GM12878 (cell line): ENCODE data around the gene MRPL18. TPM values are rescaled to one million over a fixed set of nuclear protein-coding genes. Genes with fewer than 3 reads are reported as not detected.
A peak's percentile ranks its signal among the peaks of the same experiment; 100 is the strongest.

ENCODE experiments used
- ATAC-seq: fragments of 200-7000 bp; cut with Tn5 transposase; 3 replicates; pipeline ENCODE4 v1.9.1; 2020; ENCODE audit warnings: mild to moderate bottlenecking, moderate library complexity
- BruUV-seq: library from RNA; stranded (reverse); fragments of 400-500 nt; replicated peaks from 2 replicates; lab custom pipeline; 2021; lab: Mats Ljungman, UMichigan
- CTCF ChIA-PET: fragments of 300-600 bp; sonication (Branson Sonifier 250); formaldehyde crosslinking; extraction: SDS; loops from one replicate; lab custom pipeline; 2021; ENCODE audit warnings: inconsistent platforms; lab: Yijun Ruan, JAX
- POLR2A ChIA-PET: fragments of 350-600 bp; formaldehyde crosslinking; extraction: SDS; loops from one replicate; lab custom pipeline; 2021; ENCODE audit warnings: inconsistent platforms; lab: Charles Lee
- RAD21 ChIA-PET: fragments of 300-600 bp; sonication (Branson Sonifier 250); formaldehyde crosslinking; loops from one replicate; lab custom pipeline; 2023; ENCODE audit warnings: antibody characterized with exemption; ENCODE audit not compliant: unreplicated experiment; lab: Charles Lee
- SMC1A ChIA-PET: fragments of 300-600 bp; sonication (Branson Sonifier 250); formaldehyde crosslinking; loops from one replicate; lab custom pipeline; 2023; ENCODE audit not compliant: unreplicated experiment, uncharacterized antibody; lab: Charles Lee
- DNase-seq: peaks from one replicate; pipeline ENCODE4 v3.0.0-alpha.2; 2011; ENCODE audit warnings: low read depth, low spot score
- FAIRE-seq: peaks from 3 replicates; lab custom pipeline; 2011; peaks lifted over from hg19 to GRCh38; lab: Jason Lieb, UNC
- H2AFZ ChIP-seq: 2 replicates; pipeline ENCODE4 v1.6.0; 2011; ENCODE audit warnings: low read depth, low read length, control low read depth; ENCODE audit not compliant: control insufficient read depth
- H3K27ac ChIP-seq: 2 replicates; pipeline ENCODE4 v1.5.1; 2011; ENCODE audit warnings: control low read depth; ENCODE audit not compliant: control insufficient read depth, insufficient read depth
- H3K27me3 ChIP-seq, 2 experiments: replicated peaks in 1 of 2; 2 replicates each; pipeline versions ENCODE4 v1.6.0 to v1.6.1; 2011; ENCODE audit warnings: low read length in 1 of 2; ENCODE audit not compliant: control insufficient read depth in 2 of 2, insufficient read depth in 2 of 2
- H3K36me3 ChIP-seq, 2 experiments: 2 replicates each; pipeline ENCODE4 v1.5.1; 2011; ENCODE audit warnings: low read length in 1 of 2; ENCODE audit not compliant: control insufficient read depth in 2 of 2, insufficient read depth in 2 of 2
- H3K4me1 ChIP-seq: 2 replicates; pipeline ENCODE4 v1.6.1; 2011; ENCODE audit warnings: mild to moderate bottlenecking, low read length, moderate library complexity, mixed read lengths; ENCODE audit not compliant: control insufficient read depth, insufficient read depth
- H3K4me2 ChIP-seq: 2 replicates; pipeline ENCODE4 v1.6.0; 2011; ENCODE audit warnings: control low read depth; ENCODE audit not compliant: control insufficient read depth, insufficient read depth
- H3K4me3 ChIP-seq: fragments of 200-600 bp; sonication (generic); 2 replicates; pipeline ENCODE4 v1.5.1; 2016
- H3K79me2 ChIP-seq: 2 replicates; pipeline ENCODE4 v1.6.0; 2011; ENCODE audit warnings: low read length; ENCODE audit not compliant: control insufficient read depth, insufficient read depth
- H3K9ac ChIP-seq: 2 replicates; pipeline ENCODE4 v1.8.0; 2011; ENCODE audit warnings: low read length, control low read depth, mixed read lengths; ENCODE audit not compliant: control insufficient read depth, insufficient read depth
- H3K9me3 ChIP-seq: replicated peaks from 3 replicates; pipeline ENCODE4 v1.5.1; 2011; ENCODE audit warnings: mild to moderate bottlenecking, low read length; ENCODE audit not compliant: control insufficient read depth, insufficient read depth
- H4K20me1 ChIP-seq: 2 replicates; pipeline ENCODE4 v1.6.0; 2011; ENCODE audit not compliant: control insufficient read depth, insufficient read depth
- CBX3 ChIP-seq: fragments of 200-600 bp; sonication (generic); IDR thresholded peaks from 2 replicates; pipeline ENCODE4 v1.6.1; 2016; ENCODE audit warnings: low read depth, borderline replicate concordance
- GATAD2B ChIP-seq: fragments of 450-650 bp; conservative IDR thresholded peaks from 2 replicates; pipeline ENCODE4 v1.6.1; 2017; ENCODE audit warnings: low read depth, mild to moderate bottlenecking, moderate library complexity
- HDGF ChIP-seq: fragments of 450-650 bp; IDR thresholded peaks from 2 replicates; pipeline ENCODE4 v1.6.1; 2016; ENCODE audit warnings: antibody characterized with exemption
- KLF5 ChIP-seq: fragments of 450-650 bp; IDR thresholded peaks from 2 replicates; pipeline ENCODE4 v1.6.1; 2014; ENCODE audit warnings: mild to moderate bottlenecking; ENCODE audit not compliant: partially characterized antibody
- POLR2A ChIP-seq: IDR thresholded peaks from 2 replicates; pipeline ENCODE4 v1.6.1; 2011; ENCODE audit warnings: low read depth, mild to moderate bottlenecking, low read length
- RBBP5 ChIP-seq: fragments of 200-600 bp; sonication (generic); conservative IDR thresholded peaks from 2 replicates; pipeline ENCODE4 v1.6.1; 2016
- SUPT20H ChIP-seq: IDR thresholded peaks from 2 replicates; pipeline ENCODE4 v1.6.1; 2011; ENCODE audit warnings: low read depth, mild to moderate bottlenecking, low read length, moderate library complexity, borderline replicate concordance; ENCODE audit not compliant: control insufficient read depth
- in situ Hi-C: fragments of 300-500 bp; cut with MboI; formaldehyde crosslinking; loops from 9 replicates; pipeline ENCODE4 v1.14.3; 2018; ENCODE audit warnings: mixed read lengths
- intact Hi-C: fragments of 100-400 bp; cut with micrococcal nuclease; formaldehyde crosslinking; loops from one replicate; pipeline ENCODE4 v1.14.2; 2022; ENCODE audit not compliant: unreplicated experiment
- polyA plus RNA-seq, 11 experiments: library from polyadenylated mRNA; depleted of rRNA in 4 of 11; unstranded in 6 of 11; stranded (reverse) in 5 of 11; fragments of >200 nt; fragmentation: Nextera tagmentation in 4 of 11; fragmentation: Illumina TruSeq in 1 of 11; extraction: Ambion mirVana in 4 of 11; extraction: Trizol in 1 of 11; gene quantifications; 1 replicate in 1 of 11; 2 replicates in 10 of 11; pipeline versions ENCODE4 v1.2.1 to v1.2.3, GENCODE V29; 2011 to 2016; ENCODE audit warnings: inconsistent platforms in 2 of 11, missing spikeins in 2 of 11, low read depth in 1 of 11
- total RNA-seq, 4 experiments: library from RNA; depleted of rRNA in 3 of 4; stranded (reverse); fragments of >200 nt in 3 of 4; fragmentation: Illumina TruSeq in 1 of 4; extraction: Trizol in 1 of 4; gene quantifications; 2 replicates each; pipeline versions ENCODE4 v1.2.1 to v1.2.3, GENCODE V29; 2013 to 2021
- TF ChIP-seq, protein P1 (sequence below): fragments of 450-650 bp; formaldehyde crosslinking; IDR thresholded peaks from 2 replicates; pipeline ENCODE4 v1.4.0; 2020; ENCODE audit warnings: mild to moderate bottlenecking, moderate library complexity
- TF ChIP-seq, protein P2 (sequence below): fragments of 450-650 bp; IDR thresholded peaks from 2 replicates; pipeline ENCODE4 v1.6.1; 2017; ENCODE audit warnings: mild to moderate bottlenecking, moderate library complexity
- TF ChIP-seq, protein P3 (sequence below): IDR thresholded peaks from 2 replicates; pipeline ENCODE4 v1.6.1; 2012; ENCODE audit warnings: low read depth, low read length, improper control_type of control experiment
- TF ChIP-seq, protein P4 (sequence below): fragments of 150-350 bp; IDR thresholded peaks from 2 replicates; pipeline ENCODE4 v1.6.1; 2014; ENCODE audit warnings: mild to moderate bottlenecking, low read depth, low read length
- TF ChIP-seq, protein P5 (sequence below): fragments of 450-650 bp; IDR thresholded peaks from 2 replicates; pipeline ENCODE4 v1.6.1; 2017; ENCODE audit warnings: low read depth, mild to moderate bottlenecking, moderate library complexity

Gene MRPL18
- total and polyA plus RNA-seq, 10 of the 15 experiments (the other 5 are each of a cell fraction or from before 2014, with no cell fraction given) = 68.5 to 203 (median 116) TPM

DNA sequence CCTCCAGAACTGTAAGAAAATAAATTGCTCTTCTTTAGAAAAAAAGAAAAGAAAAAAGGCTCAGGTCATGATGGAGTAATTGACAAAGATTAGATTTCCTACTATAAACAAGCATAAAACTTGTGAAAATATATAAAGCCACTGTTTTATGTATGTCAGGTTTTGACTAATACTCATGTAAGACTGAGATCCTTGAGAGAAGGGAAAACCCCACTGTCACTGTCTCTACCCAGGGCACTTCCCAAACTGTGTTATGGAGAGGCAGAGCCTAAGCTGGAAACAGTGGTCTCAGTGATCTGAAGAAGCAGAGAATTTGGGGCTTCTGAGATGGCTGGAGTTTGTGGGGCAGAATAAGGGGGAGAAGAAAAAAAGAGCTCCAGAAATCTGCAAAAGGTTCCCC, 20.8 kb upstream of the MRPL18 start:
- FAIRE-seq (no peak), DNase-seq (no peak), ATAC-seq (peak; percentile 38; the same call in 1 of the 3 replicates)
- Histone ChIP-seq H4K20me1 (no peaks in the 10 kb centered on the region), H3K9me3 (no peaks in the 10 kb centered on the region), H2AFZ (no peak overlapping the region), H3K4me1 (no peaks in the 10 kb centered on the region), H3K27me3 (no peaks in the 10 kb centered on the region), H3K79me2 (peaks cover 4% of the 10 kb centered on the region), H3K36me3 (peaks cover 2 to 30% of the 10 kb centered on the region in 2 experiments), H3K4me2 (no peak overlapping the region), H3K9ac (no peak overlapping the region), H3K27ac (no peak overlapping the region), H3K4me3 (no peak overlapping the region)
- BruUV-seq = no TSS peak
- in situ Hi-C loops = no loop called here
- SMC1A ChIA-PET = interaction anchor here (1.1 to 2.2 kb wide), 5 partner anchors 17 to 48 kb away, joined by 3 to 5 read pairs (median 4); partner anchors contain the start of gene MRPL18
- intact Hi-C loops = no loop called here
- CTCF ChIA-PET = interaction anchor here (1.1 to 1.2 kb wide), 2 partner anchors 49 to 78 kb away, joined by 3 to 4 read pairs; no protein-coding TSS in a partner anchor
- RAD21 ChIA-PET = interaction anchor here (1.5 kb wide), 1 partner anchor 12 kb away, joined by 4 read pairs; no protein-coding TSS in a partner anchor
- POLR2A ChIA-PET = interaction anchor here (0.5 to 1.1 kb wide), 2 partner anchors 19 to 21 kb away, joined by 3 read pairs; partner anchors contain the start of gene MRPL18
- TF ChIP-seq, protein P1, sequence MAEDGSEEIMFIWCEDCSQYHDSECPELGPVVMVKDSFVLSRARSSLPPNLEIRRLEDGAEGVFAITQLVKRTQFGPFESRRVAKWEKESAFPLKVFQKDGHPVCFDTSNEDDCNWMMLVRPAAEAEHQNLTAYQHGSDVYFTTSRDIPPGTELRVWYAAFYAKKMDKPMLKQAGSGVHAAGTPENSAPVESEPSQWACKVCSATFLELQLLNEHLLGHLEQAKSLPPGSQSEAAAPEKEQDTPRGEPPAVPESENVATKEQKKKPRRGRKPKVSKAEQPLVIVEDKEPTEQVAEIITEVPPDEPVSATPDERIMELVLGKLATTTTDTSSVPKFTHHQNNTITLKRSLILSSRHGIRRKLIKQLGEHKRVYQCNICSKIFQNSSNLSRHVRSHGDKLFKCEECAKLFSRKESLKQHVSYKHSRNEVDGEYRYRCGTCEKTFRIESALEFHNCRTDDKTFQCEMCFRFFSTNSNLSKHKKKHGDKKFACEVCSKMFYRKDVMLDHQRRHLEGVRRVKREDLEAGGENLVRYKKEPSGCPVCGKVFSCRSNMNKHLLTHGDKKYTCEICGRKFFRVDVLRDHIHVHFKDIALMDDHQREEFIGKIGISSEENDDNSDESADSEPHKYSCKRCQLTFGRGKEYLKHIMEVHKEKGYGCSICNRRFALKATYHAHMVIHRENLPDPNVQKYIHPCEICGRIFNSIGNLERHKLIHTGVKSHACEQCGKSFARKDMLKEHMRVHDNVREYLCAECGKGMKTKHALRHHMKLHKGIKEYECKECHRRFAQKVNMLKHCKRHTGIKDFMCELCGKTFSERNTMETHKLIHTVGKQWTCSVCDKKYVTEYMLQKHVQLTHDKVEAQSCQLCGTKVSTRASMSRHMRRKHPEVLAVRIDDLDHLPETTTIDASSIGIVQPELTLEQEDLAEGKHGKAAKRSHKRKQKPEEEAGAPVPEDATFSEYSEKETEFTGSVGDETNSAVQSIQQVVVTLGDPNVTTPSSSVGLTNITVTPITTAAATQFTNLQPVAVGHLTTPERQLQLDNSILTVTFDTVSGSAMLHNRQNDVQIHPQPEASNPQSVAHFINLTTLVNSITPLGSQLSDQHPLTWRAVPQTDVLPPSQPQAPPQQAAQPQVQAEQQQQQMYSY (CRISPR knock-in tag) = no peak
- TF ChIP-seq CBX3 (no peak), HDGF (no peak), KLF5 (no peak), RBBP5 (no peak), GATAD2B (no peak), POLR2A (no peak), SUPT20H (no peak)
- TF ChIP-seq, protein P2, sequence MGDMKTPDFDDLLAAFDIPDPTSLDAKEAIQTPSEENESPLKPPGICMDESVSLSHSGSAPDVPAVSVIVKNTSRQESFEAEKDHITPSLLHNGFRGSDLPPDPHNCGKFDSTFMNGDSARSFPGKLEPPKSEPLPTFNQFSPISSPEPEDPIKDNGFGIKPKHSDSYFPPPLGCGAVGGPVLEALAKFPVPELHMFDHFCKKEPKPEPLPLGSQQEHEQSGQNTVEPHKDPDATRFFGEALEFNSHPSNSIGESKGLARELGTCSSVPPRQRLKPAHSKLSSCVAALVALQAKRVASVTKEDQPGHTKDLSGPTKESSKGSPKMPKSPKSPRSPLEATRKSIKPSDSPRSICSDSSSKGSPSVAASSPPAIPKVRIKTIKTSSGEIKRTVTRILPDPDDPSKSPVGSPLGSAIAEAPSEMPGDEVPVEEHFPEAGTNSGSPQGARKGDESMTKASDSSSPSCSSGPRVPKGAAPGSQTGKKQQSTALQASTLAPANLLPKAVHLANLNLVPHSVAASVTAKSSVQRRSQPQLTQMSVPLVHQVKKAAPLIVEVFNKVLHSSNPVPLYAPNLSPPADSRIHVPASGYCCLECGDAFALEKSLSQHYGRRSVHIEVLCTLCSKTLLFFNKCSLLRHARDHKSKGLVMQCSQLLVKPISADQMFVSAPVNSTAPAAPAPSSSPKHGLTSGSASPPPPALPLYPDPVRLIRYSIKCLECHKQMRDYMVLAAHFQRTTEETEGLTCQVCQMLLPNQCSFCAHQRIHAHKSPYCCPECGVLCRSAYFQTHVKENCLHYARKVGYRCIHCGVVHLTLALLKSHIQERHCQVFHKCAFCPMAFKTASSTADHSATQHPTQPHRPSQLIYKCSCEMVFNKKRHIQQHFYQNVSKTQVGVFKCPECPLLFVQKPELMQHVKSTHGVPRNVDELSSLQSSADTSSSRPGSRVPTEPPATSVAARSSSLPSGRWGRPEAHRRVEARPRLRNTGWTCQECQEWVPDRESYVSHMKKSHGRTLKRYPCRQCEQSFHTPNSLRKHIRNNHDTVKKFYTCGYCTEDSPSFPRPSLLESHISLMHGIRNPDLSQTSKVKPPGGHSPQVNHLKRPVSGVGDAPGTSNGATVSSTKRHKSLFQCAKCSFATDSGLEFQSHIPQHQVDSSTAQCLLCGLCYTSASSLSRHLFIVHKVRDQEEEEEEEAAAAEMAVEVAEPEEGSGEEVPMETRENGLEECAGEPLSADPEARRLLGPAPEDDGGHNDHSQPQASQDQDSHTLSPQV = no peak
- TF ChIP-seq, protein P3, sequence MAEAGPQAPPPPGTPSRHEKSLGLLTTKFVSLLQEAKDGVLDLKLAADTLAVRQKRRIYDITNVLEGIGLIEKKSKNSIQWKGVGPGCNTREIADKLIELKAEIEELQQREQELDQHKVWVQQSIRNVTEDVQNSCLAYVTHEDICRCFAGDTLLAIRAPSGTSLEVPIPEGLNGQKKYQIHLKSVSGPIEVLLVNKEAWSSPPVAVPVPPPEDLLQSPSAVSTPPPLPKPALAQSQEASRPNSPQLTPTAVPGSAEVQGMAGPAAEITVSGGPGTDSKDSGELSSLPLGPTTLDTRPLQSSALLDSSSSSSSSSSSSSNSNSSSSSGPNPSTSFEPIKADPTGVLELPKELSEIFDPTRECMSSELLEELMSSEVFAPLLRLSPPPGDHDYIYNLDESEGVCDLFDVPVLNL = no peak
- TF ChIP-seq, protein P4, sequence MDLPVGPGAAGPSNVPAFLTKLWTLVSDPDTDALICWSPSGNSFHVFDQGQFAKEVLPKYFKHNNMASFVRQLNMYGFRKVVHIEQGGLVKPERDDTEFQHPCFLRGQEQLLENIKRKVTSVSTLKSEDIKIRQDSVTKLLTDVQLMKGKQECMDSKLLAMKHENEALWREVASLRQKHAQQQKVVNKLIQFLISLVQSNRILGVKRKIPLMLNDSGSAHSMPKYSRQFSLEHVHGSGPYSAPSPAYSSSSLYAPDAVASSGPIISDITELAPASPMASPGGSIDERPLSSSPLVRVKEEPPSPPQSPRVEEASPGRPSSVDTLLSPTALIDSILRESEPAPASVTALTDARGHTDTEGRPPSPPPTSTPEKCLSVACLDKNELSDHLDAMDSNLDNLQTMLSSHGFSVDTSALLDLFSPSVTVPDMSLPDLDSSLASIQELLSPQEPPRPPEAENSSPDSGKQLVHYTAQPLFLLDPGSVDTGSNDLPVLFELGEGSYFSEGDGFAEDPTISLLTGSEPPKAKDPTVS = no peak
- TF ChIP-seq, protein P5, sequence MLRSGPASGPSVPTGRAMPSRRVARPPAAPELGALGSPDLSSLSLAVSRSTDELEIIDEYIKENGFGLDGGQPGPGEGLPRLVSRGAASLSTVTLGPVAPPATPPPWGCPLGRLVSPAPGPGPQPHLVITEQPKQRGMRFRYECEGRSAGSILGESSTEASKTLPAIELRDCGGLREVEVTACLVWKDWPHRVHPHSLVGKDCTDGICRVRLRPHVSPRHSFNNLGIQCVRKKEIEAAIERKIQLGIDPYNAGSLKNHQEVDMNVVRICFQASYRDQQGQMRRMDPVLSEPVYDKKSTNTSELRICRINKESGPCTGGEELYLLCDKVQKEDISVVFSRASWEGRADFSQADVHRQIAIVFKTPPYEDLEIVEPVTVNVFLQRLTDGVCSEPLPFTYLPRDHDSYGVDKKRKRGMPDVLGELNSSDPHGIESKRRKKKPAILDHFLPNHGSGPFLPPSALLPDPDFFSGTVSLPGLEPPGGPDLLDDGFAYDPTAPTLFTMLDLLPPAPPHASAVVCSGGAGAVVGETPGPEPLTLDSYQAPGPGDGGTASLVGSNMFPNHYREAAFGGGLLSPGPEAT = no peak
